Tibial artery (tissue), 4 donors: Measurements from ENCODE around the gene CDHR1.

Experiments used
- DNase-seq, 2 donors: peaks; one replicate each; pipeline ENCODE4 v3.0.0-alpha.2; 2019
- H3K27ac ChIP-seq, 2 donors: fragments of 200-600 bp; sonication (generic) in 1 of 2; 1 replicate in 1 of 2; 2 replicates in 1 of 2; pipeline ENCODE4 v1.5.1; 2018 to 2019; ENCODE audit warnings: mild to moderate bottlenecking in 1 of 2
- H3K27me3 ChIP-seq, 2 donors: fragments of 200-600 bp; sonication (generic) in 1 of 2; one replicate each; pipeline versions ENCODE4 v1.5.1 to v1.6.0; 2016 to 2019
- H3K36me3 ChIP-seq, 3 donors: fragments of 200-600 bp; sonication (generic) in 2 of 3; one replicate each; pipeline ENCODE4 v1.5.1; 2016 to 2019; ENCODE audit warnings: mild to moderate bottlenecking in 2 of 3
- H3K4me1 ChIP-seq, 4 donors: fragments of 200-600 bp; sonication (generic) in 2 of 4; 1 replicate in 3 of 4; 2 replicates in 1 of 4; pipeline ENCODE4 v1.5.1; 2016 to 2019
- H3K4me3 ChIP-seq, 2 donors: fragments of 200-600 bp; sonication (generic) in 1 of 2; 1 replicate in 1 of 2; 2 replicates in 1 of 2; pipeline ENCODE4 v1.5.1; 2018 to 2019; ENCODE audit warnings: mild to moderate bottlenecking in 2 of 2
- H3K9me3 ChIP-seq, 3 donors: fragments of 200-600 bp; sonication (generic) in 1 of 3; one replicate each; pipeline ENCODE4 v1.5.1; 2016 to 2019
- intact Hi-C: fragments of 100-400 bp; cut with DNase I; formaldehyde crosslinking; loops from one replicate; pipeline ENCODE4 v1.15.0; 2023; ENCODE audit warnings: low total_unique reads
- TF ChIP-seq, protein P1 (sequence below), 2 experiments: fragments of 200-600 bp in 1 of 2; fragments of 450-650 bp in 1 of 2; IDR thresholded peaks; one replicate each; pipeline ENCODE4 v1.5.1; 2017 to 2019; ENCODE audit warnings: antibody characterized with exemption in 2 of 2, mild to moderate bottlenecking in 1 of 2, moderate library complexity in 1 of 2

The CDHR1 gene

DNA sequence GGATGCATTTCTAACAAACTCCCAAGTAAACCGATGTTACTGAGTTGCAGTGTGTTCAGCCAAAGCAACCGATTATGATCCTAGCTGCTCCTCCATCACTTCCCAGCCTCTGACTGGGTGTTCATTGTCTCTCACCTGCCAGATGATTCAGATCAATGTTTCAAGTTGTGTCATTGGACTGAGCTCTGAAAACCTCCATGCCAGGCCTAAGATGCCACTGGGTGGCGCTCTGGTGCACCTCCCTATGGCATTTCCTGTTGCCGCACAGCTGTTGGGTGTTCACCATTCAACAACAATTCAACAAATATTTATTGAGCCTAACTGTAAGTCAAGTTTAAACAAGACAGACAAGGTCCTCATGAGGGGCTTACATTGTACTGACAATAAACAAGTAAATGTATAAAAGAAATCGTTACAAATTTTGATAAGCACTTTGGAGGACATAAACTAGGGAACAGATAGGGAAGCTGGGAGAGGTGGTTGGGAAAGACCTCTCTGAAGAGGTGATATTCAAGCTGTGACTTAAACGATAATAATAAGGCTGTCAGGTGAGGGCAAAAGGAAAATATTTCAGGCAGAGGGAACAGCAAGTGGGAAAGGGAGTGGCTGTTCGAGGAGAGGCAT lies 73.3 kb downstream of the CDHR1 start:
- Histone ChIP-seq H3K9me3 (no peaks in the 10 kb centered on the region), H3K36me3 (no peaks in the 10 kb centered on the region), H3K4me1 (no peaks in the 10 kb centered on the region), H3K4me3 (no peak overlapping the region), H3K27ac (no peak overlapping the region), H3K27me3 (peaks cover 0 to 28% of the 10 kb centered on the region in 2 donors)
- intact Hi-C loops: no loop called here
- TF ChIP-seq, protein P1, sequence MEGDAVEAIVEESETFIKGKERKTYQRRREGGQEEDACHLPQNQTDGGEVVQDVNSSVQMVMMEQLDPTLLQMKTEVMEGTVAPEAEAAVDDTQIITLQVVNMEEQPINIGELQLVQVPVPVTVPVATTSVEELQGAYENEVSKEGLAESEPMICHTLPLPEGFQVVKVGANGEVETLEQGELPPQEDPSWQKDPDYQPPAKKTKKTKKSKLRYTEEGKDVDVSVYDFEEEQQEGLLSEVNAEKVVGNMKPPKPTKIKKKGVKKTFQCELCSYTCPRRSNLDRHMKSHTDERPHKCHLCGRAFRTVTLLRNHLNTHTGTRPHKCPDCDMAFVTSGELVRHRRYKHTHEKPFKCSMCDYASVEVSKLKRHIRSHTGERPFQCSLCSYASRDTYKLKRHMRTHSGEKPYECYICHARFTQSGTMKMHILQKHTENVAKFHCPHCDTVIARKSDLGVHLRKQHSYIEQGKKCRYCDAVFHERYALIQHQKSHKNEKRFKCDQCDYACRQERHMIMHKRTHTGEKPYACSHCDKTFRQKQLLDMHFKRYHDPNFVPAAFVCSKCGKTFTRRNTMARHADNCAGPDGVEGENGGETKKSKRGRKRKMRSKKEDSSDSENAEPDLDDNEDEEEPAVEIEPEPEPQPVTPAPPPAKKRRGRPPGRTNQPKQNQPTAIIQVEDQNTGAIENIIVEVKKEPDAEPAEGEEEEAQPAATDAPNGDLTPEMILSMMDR (IDR thresholded peaks at IDR 0.05): peak in 1 of 2 experiments; percentile 10
- DNase-seq: no peak

DNA sequence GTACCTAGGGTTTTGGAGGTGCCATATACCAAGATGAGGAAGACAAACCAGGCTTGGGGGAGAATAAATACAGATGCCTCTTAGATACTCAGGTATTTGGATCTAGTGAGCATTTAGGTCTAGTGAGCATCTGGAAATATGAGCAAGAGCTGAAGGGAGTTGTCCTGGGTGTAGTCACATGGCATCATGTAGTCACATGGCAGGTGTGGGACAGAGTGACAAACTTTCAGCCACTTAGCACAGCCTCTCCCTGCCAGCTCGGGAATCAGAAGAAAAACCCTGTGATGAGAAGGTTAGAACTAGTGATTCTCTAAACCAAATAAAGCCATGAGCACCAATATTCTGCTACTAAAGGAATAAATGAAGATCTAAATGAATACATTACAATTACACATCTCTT lies 74.8 kb downstream of the CDHR1 start:
- H3K4me3 ChIP-seq: no peak overlapping the region
- intact Hi-C loops: no loop called here
- no peaks in the 10 kb centered on the region for H3K4me1 ChIP-seq
- H3K27ac ChIP-seq: no peak overlapping the region
- TF ChIP-seq, protein P1 (IDR thresholded peaks at IDR 0.05): no peak
- H3K27me3 ChIP-seq: peaks cover 0 to 23% of the 10 kb centered on the region in 2 donors
- H3K36me3 ChIP-seq: no peaks in the 10 kb centered on the region
- no peaks in the 10 kb centered on the region for H3K9me3 ChIP-seq
- no peak for DNase-seq
